HG02571 (cell line): ENCODE results near the gene DOCK9.

Experiments used
- ATAC-seq: cut with Tn5 transposase; IDR thresholded peaks from one replicate; pipeline ENCODE4 v1.9.1; 2021; ENCODE audit warnings: mild to moderate bottlenecking, moderate library complexity; ENCODE audit not compliant: unreplicated experiment

DOCK9 gene

GRCh38 chr13:98752467-98753290, 225.2 kb downstream of the DOCK9 start, which contains the start of gene SLC15A1:
SLC15A1 (minus strand) TSS chr13:98752672; CDS start chr13:98752598, 74 bp downstream.
- ATAC-seq = no peak

DNA sequence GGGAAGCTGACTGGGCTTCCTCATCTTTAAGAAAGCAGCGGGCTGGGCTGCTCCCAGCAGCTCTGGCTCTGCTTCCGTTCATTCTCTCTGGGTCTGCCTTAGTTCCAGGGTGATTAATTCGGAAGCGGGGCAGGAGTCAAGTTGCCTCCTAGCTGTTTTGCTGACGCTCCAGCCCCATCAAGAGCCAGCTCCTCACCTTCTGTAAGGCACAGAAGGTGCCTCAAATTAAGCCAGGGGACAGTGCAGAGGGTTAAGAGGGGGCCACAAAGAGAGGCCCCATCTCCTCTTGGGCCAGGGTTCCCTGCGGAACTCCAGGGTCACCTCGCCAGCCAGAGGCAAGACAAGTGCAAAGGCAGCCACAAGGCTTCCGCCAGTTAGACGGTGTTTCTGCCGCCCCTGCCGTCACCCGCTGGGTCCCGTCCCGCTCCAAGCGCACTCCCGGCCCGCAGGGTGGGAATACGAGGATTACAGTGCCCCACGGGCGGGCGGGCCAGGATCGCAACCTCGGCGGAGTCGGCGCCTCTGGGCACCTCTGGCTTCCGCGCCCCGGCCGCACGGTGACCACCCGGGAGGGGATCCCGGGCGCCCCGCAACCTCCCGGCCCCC, 225.9 kb downstream of the DOCK9 start:
- no peak for ATAC-seq

DNA sequence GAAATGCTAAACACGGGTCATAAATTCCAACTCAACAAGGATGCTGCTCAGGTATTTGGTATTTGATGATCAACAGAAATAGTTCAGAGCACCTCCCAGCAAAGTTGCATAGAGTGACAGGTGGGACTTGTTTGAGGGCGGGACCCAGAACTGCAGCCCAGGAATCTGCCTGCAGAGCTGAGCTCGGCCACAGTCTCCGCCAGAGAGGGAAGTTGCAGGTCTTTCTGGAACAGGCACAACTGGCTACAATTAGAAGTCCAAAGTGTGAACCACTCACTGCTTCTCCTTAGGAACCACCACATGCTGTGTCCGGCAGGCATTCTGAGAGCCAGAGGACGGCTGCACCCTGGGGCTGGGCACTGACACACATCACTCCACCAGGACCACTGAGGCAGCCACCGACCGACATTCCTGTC, 226.5 kb downstream of the DOCK9 start:
- no peak for ATAC-seq

- no peak for ATAC-seq
Measured at GRCh38 chr13:98749501-98749900, 228.4 kb downstream of the DOCK9 start.

DNA sequence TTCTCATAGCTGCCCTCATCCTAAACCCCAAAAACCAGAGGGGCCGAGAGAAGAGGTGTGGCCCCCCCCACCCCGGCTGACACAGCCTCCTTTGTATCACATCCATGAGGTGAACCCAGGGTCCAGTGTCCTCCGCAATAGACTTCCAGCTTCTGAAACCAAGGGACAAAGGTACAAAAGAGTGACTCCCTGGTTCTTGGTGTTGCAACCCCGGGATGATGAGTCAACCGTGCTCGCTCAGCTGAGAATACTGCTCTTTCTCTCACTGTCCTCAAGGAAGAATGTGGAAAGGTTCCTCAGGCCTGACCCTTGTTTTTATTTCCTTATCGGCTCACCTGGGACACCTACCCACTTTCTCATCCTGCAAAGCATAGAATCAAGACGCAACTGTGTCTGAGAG, 230.9 kb downstream of the DOCK9 start:
- no peak for ATAC-seq
